Activated CD4-positive, CD25-positive, alpha-beta regulatory T cell treated with anti-CD3 and anti-CD28 coated beads, Interleukin-2, amount 50 U/mL, for 72 hours (primary cell): ENCODE measurements around the gene SLC40A1.

Source experiments
- DNase-seq: peaks from one replicate; pipeline ENCODE4 v3.0.0; 2021

Gene SLC40A1

GRCh38 chr2:189561371-189562038 is 19.1 kb downstream of the SLC40A1 start:
- DNase-seq, result no peak

- DNase-seq, result no peak
Measured at GRCh38 chr2:189560273-189560586, 20.4 kb downstream of the SLC40A1 start.

- no peak for DNase-seq
Measured at GRCh38 chr2:189559579-189560272, 20.9 kb downstream of the SLC40A1 start.

GRCh38 chr2:189558516-189559272 is 21.9 kb downstream of the SLC40A1 start:
- no peak for DNase-seq

- no peak for DNase-seq
Measured at GRCh38 chr2:189557373-189557772, 23.2 kb downstream of the SLC40A1 start.

GRCh38 chr2:189556526-189556925 is 24.1 kb downstream of the SLC40A1 start:
- no peak for DNase-seq

- DNase-seq, result no peak
Measured at GRCh38 chr2:189555232-189555631, 25.4 kb downstream of the SLC40A1 start.

- no peak for DNase-seq
Measured at GRCh38 chr2:189553504-189554088, 27.0 kb downstream of the SLC40A1 start.

- DNase-seq, result no peak
Measured at GRCh38 chr2:189552991-189553404, 27.6 kb downstream of the SLC40A1 start.

- no peak for DNase-seq
Measured at GRCh38 chr2:189552334-189552990, 28.1 kb downstream of the SLC40A1 start.

GRCh38 chr2:189551808-189552207 is 28.8 kb downstream of the SLC40A1 start:
- DNase-seq, result no peak

- no peak for DNase-seq
Measured at GRCh38 chr2:189549449-189549832, 31.1 kb downstream of the SLC40A1 start.

- DNase-seq, result no peak
Measured at GRCh38 chr2:189548666-189549448, 31.7 kb downstream of the SLC40A1 start.

- DNase-seq, result no peak
Measured at GRCh38 chr2:189545418-189545817, 35.2 kb downstream of the SLC40A1 start.

GRCh38 chr2:189544318-189545042 is 36.1 kb downstream of the SLC40A1 start:
- DNase-seq, result no peak

GRCh38 chr2:189543367-189543766 is 37.2 kb downstream of the SLC40A1 start:
- DNase-seq, result no peak

GRCh38 chr2:189542145-189542882 is 38.3 kb downstream of the SLC40A1 start:
- no peak for DNase-seq

- DNase-seq, result no peak
Measured at GRCh38 chr2:189541591-189541990, 39.0 kb downstream of the SLC40A1 start.

GRCh38 chr2:189540551-189540950 is 40.0 kb downstream of the SLC40A1 start:
- DNase-seq, result no peak

- no peak for DNase-seq
Measured at GRCh38 chr2:189538402-189538801, 42.2 kb downstream of the SLC40A1 start.

- DNase-seq, result no peak
Measured at GRCh38 chr2:189536830-189537229, 43.8 kb downstream of the SLC40A1 start.
